GM19238 (cell line): ENCODE data around the gene TIAM2.
"Not testable (repeated sequence)": the region's sequence is repeated elsewhere in the genome, so short reads cannot be mapped to it uniquely, and the experiment has no call there.

Experiments
- DNase-seq: peaks from one replicate; pipeline ENCODE4 v3.0.0; 2011; ENCODE audit warnings: low spot score; ENCODE audit not compliant: insufficient read length

Gene TIAM2

GRCh38 chr6:154995254-154996015 is at the start of gene TIAM2:
Gene TIAM2, plus strand, starts transcription at chr6:154995315. Its CDS starts 133,909 bp downstream, at chr6:155129224.
- no peak for DNase-seq

GRCh38 chr6:154950979-154951344 is 44.2 kb upstream of the TIAM2 start:
- no peak for DNase-seq

DNA sequence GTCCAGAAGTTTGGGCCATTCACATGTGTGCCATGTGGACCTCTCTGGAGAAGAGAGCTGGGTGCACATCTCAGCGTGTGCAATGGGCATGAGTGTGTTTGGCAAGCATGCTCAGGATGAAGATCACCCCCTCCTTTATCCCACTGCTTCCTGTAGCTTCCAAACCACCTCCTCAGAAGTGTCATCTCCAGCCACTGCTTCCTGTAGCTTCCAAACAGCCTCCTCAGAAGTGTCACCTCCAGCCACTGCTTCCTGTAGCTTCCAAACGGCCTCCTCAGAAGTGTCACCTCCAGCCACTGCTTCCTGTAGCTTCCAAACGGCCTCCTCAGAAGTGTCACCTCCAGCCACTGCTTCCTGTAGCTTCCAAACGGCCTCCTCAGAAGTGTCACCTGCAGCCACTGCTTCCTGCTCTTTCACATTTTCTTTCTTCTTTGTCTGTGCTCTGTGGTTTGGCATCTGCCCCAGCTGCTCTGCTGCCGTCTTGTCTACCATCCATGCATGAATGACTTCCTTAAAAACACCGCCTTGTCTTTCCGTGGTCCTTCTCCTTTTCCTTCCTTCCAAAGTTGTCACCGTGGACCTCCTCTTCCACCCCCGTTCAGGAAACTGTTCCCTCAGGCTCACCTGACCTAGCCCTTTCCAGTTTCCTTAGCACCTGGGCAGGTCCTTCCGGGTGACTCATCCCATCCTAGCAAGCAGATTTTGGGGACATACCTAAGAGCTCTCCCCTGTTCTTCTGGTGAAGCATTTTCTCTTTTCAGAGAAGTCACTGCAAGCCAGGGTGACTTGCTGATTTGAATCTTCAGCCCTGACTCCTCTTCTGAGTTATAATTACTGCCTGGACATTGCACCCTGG is 43.5 kb upstream of the TIAM2 start:
- peak; percentile 38 for DNase-seq

- DNase-seq, result no peak
Measured at GRCh38 chr6:154953644-154954043, 41.5 kb upstream of the TIAM2 start.

GRCh38 chr6:154954347-154954746 is 40.8 kb upstream of the TIAM2 start:
- DNase-seq, result no peak

DNA sequence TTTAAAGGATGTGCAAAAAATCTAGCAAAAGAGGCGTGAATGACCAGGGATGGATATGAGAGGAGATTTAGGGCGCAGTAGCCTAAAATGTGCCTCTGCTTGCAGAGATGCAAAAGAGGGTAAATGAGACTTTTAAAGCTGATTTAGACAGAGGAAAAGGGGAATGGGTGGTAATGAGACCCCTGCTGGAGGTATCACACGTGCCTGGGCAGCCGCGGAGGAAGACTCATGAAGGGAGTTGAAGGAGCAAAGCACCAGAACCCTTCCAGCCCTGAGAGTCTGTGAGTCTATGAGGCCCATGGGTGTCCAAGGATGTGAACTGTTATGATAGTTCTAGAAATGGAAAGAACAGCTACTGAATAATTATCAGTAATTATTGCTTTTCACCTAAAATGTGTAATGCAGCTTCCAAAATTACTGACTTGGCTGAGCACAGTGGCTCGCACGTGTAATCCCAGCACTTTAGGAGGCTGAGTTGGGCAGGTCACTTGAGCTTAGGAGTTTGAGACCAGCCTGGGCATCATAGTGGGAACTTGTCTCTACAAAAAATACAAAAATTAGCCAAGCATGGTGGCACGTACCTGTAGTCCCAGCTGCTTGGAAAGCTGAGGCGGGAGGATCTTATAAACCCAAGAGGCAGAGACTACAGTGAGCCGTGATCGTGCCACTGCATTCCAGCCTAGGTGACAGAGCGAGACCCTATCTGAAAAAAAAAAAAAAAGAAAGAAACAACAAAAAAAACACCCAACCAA is 38.2 kb upstream of the TIAM2 start:
- DNase-seq, result no peak

DNA sequence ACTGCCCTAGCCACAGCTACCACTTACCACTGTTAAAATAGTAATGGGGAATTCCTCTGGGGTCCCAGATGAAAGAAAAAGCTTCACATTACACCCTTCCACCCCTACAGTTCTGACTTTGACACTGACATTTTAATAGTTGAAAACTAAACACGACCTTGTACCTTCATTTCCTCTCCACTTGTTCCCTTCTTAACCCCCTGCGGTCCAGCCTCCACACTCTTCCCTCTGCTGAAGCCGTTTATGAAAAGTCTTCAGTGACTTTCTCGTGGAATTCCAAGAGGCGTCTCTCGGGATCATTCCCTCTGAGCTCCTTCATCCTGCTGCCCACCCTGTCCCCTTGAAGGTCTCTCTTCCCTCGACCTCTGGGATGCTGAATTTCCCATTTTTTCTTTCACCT is 36.6 kb upstream of the TIAM2 start:
- no peak for DNase-seq

DNA sequence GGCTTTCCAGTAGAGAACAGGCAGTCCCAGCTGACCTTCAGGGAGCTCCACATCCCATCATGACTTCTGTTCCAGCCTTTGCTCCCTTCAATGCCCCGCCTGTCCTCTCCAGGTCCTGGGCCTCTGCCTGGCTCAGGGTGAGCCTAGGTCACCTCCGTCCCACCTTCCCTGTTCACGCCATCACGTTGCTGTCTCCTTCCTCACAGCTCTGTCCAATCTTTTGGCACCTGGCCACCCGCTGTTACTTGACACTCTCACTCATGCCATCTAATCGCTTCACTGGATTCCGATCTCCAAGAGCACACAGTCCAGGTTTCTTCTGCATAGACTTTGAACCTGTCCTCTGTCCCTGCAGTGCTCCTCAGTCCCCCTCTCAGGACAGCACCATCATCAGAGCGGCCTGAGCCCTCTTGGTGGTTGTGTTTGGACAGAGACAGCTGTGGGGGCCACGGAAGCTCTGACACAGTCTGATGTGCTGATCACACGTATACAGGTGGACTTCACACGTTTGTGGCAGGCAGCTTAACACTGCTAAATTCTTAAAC is 34.7 kb upstream of the TIAM2 start:
- no peak for DNase-seq

GRCh38 chr6:154960854-154961530 is 34.1 kb upstream of the TIAM2 start:
- no peak for DNase-seq

DNA sequence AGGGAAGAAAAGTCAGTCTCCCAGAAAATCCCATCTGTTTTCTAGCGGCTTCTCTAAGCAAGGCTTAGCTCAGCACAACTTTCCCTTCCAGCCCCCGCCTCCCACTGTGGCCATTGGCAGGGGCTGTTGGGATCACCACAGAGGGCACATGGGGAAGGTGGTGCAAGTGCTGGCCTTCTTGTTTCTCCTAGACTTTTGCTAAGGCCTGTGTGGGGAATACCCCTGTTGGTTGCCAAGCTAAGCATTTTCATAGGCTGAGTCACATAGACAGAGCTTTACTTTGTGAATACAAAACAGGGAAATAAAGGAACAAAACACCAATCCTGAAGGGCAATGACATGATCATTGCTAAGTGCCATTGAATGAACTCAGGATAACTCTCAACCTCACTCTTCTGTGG is 32.4 kb upstream of the TIAM2 start:
- no peak for DNase-seq

DNA sequence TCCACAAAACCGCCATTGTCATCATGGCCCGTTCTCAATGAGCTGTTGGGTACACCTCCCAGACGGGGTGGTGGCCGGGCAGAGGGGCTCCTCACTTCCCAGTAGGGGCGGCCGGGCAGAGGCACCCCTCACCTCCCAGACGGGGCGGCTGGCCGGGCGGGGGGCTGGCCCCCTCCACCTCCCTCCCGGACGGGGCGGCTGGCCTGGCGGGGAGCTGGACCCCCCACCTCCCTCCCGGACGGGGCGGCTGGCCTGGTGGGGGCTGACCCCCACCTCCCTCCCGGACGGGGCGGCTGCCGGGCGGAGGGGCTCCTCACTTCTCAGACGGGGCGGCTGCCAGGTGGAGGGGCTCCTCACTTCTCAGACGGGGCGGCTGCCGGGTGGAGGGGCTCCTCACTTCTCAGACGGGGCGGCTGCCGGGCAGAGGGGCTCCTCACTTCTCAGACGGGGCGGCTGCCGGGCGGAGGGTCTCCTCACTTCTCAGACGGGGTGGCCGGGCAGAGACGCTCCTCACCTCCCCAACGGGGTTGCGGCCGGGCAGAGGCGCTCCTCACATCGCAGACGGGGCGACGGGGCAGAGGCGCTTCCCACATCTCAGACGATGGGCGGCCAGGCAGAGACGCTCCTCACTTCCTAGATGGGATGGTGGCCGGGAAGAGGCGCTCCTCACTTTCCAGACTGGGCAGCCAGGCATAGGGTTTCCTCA is 28.9 kb upstream of the TIAM2 start:
- DNase-seq, result not testable (repeated sequence)

GRCh38 chr6:154969796-154970195 is 25.3 kb upstream of the TIAM2 start:
- no peak for DNase-seq

DNA sequence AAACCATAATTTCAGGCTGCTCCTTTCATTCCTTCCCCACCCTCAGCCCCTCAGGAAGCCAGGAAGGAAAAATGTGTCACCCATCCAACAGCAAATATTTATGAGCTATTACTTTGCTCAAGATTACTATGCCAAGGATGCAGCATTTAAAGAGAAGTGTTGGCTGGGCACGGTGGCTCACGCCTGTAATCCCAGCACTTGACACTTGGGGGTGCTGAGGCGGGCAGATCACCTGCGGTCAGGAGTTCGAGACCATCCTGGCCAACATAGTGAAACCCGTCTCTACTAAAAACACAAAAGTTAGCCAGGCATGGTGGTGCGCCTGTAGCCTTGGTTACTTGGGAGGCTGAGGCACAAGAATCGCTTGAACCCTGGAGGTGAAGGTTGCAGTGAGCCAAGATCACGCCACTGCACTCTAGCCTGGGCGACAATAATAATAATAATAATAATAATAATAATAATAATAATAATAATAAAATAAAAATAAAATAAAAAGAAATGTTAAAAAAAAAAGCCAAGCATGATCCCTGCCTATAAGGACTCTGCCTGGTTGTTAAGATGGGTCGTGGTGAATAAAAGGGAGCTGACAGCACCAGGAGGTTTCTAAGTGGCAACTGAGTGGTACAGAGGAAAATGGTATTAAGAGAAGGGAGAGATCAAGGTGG is 20.5 kb upstream of the TIAM2 start:
- DNase-seq, result no peak

GRCh38 chr6:154977588-154977987 is 17.5 kb upstream of the TIAM2 start:
- no peak for DNase-seq

DNA sequence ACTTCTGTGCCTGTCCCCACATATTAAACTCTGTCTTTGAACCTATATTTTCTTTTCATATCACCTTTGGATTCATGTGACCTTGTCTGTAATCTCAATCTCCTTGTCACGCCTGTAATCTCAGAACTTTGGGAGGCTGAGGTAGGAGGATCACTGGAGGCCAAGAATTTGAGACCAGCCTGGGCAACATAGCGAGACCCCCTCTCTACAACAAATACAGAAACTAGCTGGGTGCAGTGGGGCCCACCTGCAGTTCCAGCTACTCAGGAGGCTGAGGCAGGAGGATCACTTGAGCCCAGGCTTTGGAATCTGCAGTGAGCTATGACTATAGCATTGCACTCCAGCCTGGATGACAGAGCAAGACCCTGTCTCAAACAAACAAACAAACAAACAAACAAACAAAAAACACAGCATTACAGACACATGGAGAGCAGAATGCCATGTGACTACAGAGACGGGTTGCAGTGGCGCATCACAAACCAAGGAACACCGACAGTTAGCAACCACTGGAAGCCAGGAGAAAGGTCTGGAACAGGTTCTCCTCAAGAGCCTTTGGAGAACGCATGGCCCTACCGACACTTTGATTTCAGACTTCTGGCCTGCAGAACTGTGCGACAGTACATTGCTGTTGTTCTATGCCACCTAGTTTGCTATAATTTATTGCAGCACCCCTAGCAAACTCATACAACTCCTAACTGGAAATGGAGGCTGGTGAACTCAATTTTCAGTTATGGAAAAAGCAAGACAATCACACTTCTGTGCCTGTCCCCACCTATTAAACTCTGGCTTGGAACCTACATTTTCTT is 14.6 kb upstream of the TIAM2 start:
- no peak for DNase-seq

- no peak for DNase-seq
Measured at GRCh38 chr6:154981079-154981870, 13.8 kb upstream of the TIAM2 start.

- no peak for DNase-seq
Measured at GRCh38 chr6:154984146-154984545, 11.0 kb upstream of the TIAM2 start.

GRCh38 chr6:154986787-154987235 is 8.3 kb upstream of the TIAM2 start:
- DNase-seq, result no peak
